ENCODE data around the gene SLC6A12.

DNA sequence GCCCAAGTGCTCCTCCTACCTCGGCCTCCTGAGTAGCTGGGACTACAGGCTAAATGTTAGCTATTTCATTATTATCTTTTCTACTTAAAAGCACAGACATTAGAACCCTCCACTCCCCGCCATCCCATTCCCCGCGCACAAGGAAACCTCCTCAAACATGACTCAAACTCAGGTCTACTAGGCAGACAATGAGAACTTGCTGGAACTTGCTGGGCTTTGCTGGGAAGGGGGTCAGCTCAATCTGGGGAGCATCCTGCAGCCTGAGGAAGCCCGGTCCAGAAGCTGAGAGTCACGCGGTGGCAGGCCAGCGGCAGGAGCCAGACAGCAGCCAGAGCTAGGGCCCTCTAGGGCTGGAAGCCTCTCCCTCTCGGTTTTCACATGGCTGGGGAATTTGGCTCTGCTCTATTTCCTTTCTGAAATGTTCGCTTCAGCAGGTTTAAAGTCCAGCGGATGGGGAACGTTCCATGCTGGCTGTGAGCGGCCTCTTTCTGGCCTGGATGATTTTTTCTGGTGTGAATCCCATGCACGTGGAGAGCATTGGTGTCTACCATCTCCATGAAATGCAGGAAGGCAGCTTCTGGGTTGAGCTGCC lies 68.5 kb downstream of the SLC6A12 start:
- TF ChIP-seq, protein P1, sequence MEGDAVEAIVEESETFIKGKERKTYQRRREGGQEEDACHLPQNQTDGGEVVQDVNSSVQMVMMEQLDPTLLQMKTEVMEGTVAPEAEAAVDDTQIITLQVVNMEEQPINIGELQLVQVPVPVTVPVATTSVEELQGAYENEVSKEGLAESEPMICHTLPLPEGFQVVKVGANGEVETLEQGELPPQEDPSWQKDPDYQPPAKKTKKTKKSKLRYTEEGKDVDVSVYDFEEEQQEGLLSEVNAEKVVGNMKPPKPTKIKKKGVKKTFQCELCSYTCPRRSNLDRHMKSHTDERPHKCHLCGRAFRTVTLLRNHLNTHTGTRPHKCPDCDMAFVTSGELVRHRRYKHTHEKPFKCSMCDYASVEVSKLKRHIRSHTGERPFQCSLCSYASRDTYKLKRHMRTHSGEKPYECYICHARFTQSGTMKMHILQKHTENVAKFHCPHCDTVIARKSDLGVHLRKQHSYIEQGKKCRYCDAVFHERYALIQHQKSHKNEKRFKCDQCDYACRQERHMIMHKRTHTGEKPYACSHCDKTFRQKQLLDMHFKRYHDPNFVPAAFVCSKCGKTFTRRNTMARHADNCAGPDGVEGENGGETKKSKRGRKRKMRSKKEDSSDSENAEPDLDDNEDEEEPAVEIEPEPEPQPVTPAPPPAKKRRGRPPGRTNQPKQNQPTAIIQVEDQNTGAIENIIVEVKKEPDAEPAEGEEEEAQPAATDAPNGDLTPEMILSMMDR (IDR thresholded peaks at IDR 0.05 in 4 of 5, conservative IDR thresholded peaks at IDR 0.05 in 1 of 5) = no peak
- TF ChIP-seq POLR2A (IDR thresholded peaks at IDR 0.05) = no peak

Data from gastrocnemius medialis (tissue), 4 donors.